Melanocyte of skin (primary cell): Measurements from ENCODE around the gene LRRC75B. TPM values are rescaled to one million over a fixed set of nuclear protein-coding genes. Genes with fewer than 3 reads are reported as not detected.

ENCODE experiments used
- total RNA-seq, 2 donors: library from RNA; depleted of rRNA; stranded (reverse); fragments of >200 nt; gene quantifications; 2 replicates each; pipeline ENCODE4 v1.2.3, GENCODE V29; 2012

LRRC75B gene
- 1 to 10 TPM; 4.0 to 5.2 TPM for total RNA-seq

DNA sequence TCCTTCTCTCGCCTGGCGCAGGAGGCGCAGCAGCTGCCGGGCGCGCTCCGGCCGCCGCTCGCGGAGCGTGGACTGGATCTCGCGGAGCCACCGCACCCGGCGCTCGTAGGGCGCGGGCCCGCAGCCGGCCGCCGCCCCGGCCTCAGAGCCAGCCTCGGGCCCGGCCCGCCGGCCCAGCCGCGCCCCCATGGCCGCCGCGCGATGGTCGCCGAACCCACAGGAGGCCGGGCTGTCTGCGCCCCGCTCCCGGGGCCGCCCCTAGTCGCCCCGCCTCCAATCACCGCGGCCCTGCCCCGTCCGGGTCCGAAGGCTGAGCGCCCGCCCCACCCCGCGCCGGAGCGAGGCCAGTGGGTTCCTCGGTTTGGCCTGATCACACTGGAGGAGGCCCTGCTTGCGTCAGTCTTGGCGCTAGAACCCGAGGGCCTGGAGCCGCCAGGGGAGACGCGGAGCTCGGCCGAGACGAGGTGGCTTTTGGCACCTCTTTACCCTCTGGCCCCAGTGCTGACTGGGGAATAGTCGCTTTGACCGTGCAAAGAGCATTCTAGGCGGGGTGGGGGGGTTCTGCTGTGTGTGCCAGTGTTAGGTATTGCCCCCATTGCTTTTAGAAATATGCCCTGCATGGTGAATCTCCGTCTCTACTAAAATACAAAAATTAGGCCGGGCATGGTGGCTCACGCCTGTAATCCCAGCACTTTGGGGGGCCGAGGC is at the start of gene LRRC75B:
Gene LRRC75B (minus strand): TSS at position 223 of the 708 bp plus-strand sequence. CDS start 34 bp downstream, at position 189.

DNA sequence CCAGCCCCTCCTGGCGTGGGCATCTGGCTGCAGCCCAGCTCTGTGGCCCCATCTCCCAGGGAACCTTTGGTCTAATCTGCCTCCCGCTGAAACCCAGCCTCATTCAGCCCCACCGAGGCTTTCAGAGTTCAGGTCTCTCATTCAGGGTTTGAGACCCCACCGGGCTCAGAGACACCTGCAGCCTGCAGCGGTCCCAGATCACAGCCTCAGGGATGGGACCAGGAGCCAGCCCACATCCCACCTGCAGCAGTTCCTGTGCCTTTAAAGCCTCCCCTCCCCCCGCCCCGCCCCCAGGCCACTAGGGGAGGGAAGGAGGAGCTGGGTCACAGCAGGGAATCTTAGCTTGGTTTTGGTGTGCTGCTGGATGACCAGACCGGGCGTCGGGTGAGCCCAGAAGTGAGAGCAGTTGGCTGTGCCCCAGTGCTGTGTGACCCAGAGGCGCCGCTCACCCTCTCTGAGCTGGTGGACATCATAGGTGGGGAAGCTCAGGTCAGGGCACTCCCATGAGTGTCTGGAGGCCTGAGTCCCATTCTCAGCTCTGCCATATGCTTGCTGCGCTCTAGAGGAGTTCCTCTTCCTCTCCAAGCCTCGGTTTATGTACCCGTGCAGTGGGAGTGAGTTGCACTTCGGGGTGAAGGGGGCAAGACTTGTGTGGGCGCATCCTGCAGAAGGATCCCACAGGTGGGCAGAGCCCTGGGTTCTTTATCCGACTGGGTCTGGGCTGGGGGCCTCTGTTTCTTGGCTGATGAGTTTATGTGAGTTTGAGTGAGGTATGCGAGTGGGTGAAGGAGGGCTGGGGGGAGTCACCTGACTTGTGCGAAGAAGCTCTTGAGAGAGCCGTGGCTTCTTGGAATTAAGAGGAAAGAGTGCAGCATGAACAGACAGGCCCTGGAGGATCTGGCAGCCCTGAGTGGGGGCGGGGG is 10.2 kb upstream of the LRRC75B start, which contains the start of gene GGT1:
Gene GGT1 (plus strand): TSS at position 347 of the 923 bp plus-strand sequence. CDS start 7,889 bp downstream, outside the sequence.

DNA sequence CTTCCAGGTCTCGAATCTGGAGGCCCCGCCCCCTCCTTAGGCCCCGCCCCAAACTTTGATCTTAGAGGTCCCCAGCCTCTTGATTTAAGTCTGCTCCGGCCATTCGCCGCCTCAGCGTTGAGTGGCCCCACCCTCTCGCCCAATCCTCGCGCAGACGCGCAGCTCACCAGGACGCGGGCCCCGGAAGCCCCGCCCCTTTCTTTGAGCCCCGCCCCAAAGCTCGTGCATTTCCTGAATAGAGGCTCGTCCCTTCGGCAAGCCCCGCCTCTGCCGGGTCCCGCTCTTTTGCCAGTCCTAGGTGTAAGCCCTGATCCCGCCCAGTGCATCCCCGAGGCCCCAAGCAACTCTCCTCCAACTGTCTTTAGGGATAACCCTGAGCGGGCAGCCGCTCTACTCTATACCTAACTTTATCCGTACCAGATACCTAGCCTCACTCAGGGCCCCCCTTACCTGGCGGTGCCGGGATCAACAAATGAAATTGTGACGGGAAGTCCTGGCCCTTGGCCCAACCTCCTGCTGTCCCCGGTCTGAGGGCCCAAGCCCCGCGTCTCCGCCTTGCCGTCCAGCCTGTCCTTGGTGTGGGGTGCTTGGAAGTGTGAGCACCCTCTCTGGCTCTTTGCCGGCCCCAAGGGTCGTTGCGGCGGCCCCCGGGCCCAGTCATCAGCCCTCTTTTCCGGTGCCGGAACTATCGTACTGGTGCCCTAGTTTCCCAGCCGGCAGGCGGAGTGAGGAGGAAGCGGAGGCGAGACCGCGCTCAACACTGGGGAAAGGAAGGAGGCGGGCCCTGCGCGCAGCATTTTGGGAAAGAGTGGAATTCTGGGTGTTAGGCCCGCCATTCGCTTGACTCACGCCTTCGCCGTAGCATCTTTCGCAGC is 37.5 kb downstream of the LRRC75B start, which contains the start of gene SNRPD3:
Gene SNRPD3 (plus strand): TSS at position 835 of the 875 bp plus-strand sequence. CDS start 1,676 bp downstream, outside the sequence.

DNA sequence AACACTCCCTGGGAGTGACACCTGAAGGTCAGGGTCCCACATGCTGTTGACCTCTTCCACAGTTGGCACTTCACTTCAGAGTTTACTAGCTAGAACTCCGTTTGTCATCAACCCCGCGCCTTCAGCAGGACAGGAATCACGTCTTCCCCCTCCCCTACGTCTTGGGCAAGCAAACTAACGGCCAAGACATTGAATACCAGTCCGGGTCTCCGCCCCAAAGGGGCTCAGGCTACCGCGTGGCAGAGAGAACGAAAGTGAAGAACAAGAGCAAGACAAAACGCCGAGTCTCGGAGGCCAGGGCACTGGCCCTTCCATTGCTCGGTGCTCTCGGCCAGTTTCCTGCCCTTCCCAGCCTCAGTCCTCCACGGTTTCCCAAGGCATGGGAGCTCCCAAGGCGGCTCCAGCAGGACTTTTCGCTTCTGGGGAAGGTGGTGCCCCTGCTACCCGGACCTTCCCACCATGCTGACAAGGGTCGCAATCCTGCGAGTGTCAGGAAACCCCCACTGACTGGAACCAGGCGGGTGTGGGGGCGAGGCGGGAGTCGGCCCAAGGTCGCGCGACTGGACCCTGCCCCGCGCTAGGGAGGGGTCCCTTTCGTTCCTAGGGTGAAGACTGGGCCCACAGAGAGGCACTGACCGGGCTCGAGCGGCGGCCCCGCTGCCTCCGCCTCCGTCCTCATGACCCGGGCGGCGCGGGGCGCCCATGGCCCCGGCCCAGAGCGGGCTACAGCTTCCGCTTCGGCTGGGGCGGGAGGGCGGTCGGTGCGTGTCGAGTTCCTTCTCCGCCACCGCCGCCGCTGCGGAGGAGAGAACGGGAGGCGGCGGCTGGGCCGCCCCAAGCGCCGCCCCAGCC is 38.3 kb downstream of the LRRC75B start, which contains the start of gene GUCD1:
Gene GUCD1 (minus strand): TSS at position 826 of the 852 bp plus-strand sequence. CDS start 147 bp downstream, at position 679.

Other genes starting within 250 kb of the LRRC75B start
- under 1 TPM; 0.33 to 0.34 TPM for gene ADORA2A, start 165.5 kb downstream of the LRRC75B start, total RNA-seq
- gene UPB1, start 97.7 kb downstream of the LRRC75B start, total RNA-seq, result not detected
- gene GUCD1, start 37.9 kb downstream of the LRRC75B start, total RNA-seq, result 100 to 1,000 TPM; 170 to 193 TPM
- 100 to 1,000 TPM in 1 of 2 donors, 10 to 100 TPM in 1; 79.2 to 124 TPM for gene SNRPD3, start 37.1 kb downstream of the LRRC75B start, total RNA-seq
- gene GGT1, start 10.1 kb upstream of the LRRC75B start, total RNA-seq, result 1 to 10 TPM; 1.3 to 1.4 TPM
- not detected for gene PIWIL3, start 181.6 kb upstream of the LRRC75B start, total RNA-seq
- gene SGSM1, start 213.1 kb upstream of the LRRC75B start, total RNA-seq, result under 1 TPM in 1 of 2 donors, not detected in 1; under 0.01 TPM